ENCODE measurements around the gene PPFIBP1. TPM values are rescaled to one million over a fixed set of nuclear protein-coding genes. Genes with fewer than 3 reads are reported as not detected.
"Not testable (repeated sequence)": the region's sequence is repeated elsewhere in the genome, so short reads cannot be mapped to it uniquely, and the experiment has no call there.

The PPFIBP1 gene
- total and polyA plus RNA-seq, 4 experiments from 2014 or later: 2.1 to 6.5 (median 3.8) TPM

DNA sequence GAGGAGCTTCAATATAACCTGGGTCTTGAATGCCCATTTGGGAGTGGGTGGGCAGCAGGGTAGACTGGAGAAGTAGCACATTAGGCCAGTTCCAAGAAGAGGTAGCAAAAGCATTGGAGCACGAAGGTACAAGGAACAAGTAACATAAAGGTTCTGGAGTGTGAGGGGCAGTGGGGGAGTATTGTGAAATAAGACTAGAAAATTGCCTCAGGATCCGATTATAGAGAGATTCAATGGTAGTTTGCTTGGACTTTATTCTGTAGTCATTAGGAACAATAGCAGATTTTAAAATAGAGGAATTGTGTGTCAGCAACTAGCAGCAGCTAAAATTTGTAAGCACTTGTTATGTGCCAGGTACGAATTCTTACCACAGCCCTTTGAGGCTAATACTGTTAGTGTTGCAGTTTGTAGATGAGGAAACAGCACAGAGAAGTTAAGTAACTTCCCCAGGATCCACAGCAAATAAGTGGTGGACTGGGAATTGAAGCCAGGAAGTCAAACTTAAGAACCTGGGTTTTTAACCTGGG lies 61.8 kb downstream of the PPFIBP1 start:
- H3K36me3 ChIP-seq (ENCODE audit: insufficient read depth, low read length): no peaks in the 10 kb centered on the region
- intact Hi-C loops (cut with micrococcal nuclease): no loop called here
- Mint-ChIP-seq H3K4me1 (peaks cover 4 to 10% (median 8%) of the 10 kb centered on the region in 4 donors), H3K9me3 (no peaks in the 10 kb centered on the region), H3K36me3 (no peaks in the 10 kb centered on the region), H3K27ac (no peak overlapping the region), H3K4me3 (no peak overlapping the region), H3K27me3 (peaks cover 0 to 2% of the 10 kb centered on the region in 2 donors)
- H3K4me1 ChIP-seq (ENCODE audit: insufficient read depth, low read length): no peaks in the 10 kb centered on the region
- H3K27me3 ChIP-seq (ENCODE audit: insufficient read depth, low read length): no peaks in the 10 kb centered on the region
- H3K9me3 ChIP-seq (ENCODE audit: control insufficient read depth in 1 of 2, low read length in 2 of 2): no peaks in the 10 kb centered on the region
- CTCF ChIA-PET (ENCODE audit: partially characterized antibody): interaction anchor here (1.1 kb wide), 1 partner anchor 149 kb away, joined by 3 read pairs; no protein-coding TSS in a partner anchor
- no peak overlapping the region for H3K4me3 ChIP-seq (ENCODE audit: low read length in 2 of 2)
- no peak overlapping the region for H3K27ac ChIP-seq (ENCODE audit: low read depth, low read length)
- POLR2A ChIA-PET (ENCODE audit: partially characterized antibody): no interaction called here
- no peak for DNase-seq

DNA sequence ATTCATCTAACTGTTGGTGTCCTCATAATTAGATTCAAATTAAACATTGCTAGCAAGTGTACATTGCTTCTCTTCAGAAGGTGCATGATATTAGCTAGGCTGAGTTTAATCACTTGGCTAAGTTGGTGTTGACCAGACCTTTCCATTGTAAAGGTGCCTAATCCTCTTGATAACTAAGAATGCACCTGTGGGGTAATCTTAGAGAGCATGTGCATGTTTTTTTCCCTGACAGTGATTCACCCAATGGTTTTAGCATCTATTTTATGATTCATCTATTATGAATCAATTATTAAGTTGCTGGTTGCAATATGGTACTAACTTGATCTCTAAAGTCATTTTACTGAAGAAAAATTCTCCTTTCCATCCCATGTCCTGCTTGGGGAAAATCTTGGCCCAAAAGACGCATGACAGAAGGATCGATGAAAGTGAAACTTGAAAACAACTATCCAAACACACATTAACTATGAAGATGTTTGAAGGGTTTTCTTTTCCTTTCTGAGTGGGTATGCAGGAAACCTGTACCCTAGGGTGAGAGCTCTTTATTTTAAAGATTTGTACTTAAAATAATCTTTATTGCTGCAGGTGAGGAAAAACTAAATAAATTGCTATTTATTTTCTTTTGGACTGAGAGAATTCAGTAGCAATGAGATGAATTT lies 64.2 kb downstream of the PPFIBP1 start:
- POLR2A ChIA-PET (ENCODE audit: partially characterized antibody); H3K27me3 Mint-ChIP-seq; H3K9me3 Mint-ChIP-seq; H3K36me3 Mint-ChIP-seq; intact Hi-C loops (cut with micrococcal nuclease); H3K9me3 ChIP-seq (ENCODE audit: control insufficient read depth in 1 of 2, low read length in 2 of 2); H3K27me3 ChIP-seq (ENCODE audit: insufficient read depth, low read length); DNase-seq; H3K4me3 ChIP-seq (ENCODE audit: low read length in 2 of 2); CTCF ChIA-PET (ENCODE audit: partially characterized antibody); H3K4me1 ChIP-seq (ENCODE audit: insufficient read depth, low read length); H3K27ac ChIP-seq (ENCODE audit: low read depth, low read length); H3K36me3 ChIP-seq (ENCODE audit: insufficient read depth, low read length): not testable (repeated sequence)
- H3K4me3 Mint-ChIP-seq: peak overlapping the region in 7 of 8 donors; percentile 18 to 76 (median 46)
- peaks cover 4 to 10% (median 8%) of the 10 kb centered on the region in 4 donors for H3K4me1 Mint-ChIP-seq
- peak overlapping the region in 2 of 7 donors; percentile 6 to 45 for H3K27ac Mint-ChIP-seq

DNA sequence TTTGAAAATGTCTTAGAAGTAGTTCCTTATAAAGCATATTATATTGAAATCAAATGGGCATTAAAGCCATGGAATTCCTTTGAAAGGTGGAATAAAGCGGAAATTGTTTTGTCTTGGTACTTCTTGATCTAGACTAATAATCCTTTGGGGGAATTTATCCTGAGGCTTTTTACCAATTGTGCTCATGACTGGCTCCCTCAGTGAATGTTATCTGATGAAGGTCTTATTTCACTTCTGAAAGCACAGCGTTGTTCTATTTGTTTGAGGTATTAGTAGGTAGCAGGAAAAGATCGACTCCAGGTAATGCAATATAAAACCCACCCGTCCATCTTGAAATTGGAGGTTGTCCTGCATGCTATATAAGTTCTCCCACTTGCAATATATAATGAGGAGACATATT lies 64.8 kb downstream of the PPFIBP1 start:
- Mint-ChIP-seq H3K9me3 (peaks cover 0 to 3% (median 0%) of the 10 kb centered on the region in 8 donors), H3K4me1 (peaks cover 4 to 10% (median 8%) of the 10 kb centered on the region in 4 donors), H3K36me3 (no peaks in the 10 kb centered on the region), H3K27me3 (no peaks in the 10 kb centered on the region), H3K4me3 (no peak overlapping the region), H3K27ac (no peak overlapping the region)
- intact Hi-C loops (cut with micrococcal nuclease): no loop called here
- no peak overlapping the region for H3K27ac ChIP-seq (ENCODE audit: low read depth, low read length)
- POLR2A ChIA-PET (ENCODE audit: partially characterized antibody): no interaction called here
- H3K4me1 ChIP-seq (ENCODE audit: insufficient read depth, low read length): no peaks in the 10 kb centered on the region
- no peaks in the 10 kb centered on the region for H3K27me3 ChIP-seq (ENCODE audit: insufficient read depth, low read length)
- no peaks in the 10 kb centered on the region for H3K9me3 ChIP-seq (ENCODE audit: control insufficient read depth in 1 of 2, low read length in 2 of 2)
- CTCF ChIA-PET (ENCODE audit: partially characterized antibody): no interaction called here
- DNase-seq: no peak
- no peaks in the 10 kb centered on the region for H3K36me3 ChIP-seq (ENCODE audit: insufficient read depth, low read length)
- H3K4me3 ChIP-seq (ENCODE audit: low read length in 2 of 2): no peak overlapping the region

DNA sequence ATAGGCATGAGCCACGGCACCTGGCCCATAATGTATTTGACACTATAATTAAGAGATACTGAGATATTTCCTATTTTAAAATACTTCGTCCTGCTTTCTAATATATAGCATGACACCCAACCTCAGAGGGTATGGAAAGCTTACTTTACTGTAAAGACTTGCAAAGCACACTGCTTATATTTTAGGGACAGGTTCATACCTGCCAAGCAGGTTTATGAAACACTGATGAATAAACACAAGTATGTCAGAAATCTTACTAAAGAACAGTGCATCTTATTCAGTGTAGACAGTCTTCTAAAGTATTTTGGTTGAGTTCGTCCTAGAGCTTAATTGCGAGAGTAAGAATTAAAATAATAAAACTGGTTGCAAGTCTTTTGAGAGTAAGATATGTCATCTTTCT lies 65.4 kb downstream of the PPFIBP1 start:
- Histone ChIP-seq H3K4me1 (ENCODE audit: insufficient read depth, low read length) (no peaks in the 10 kb centered on the region), H3K36me3 (ENCODE audit: insufficient read depth, low read length) (no peaks in the 10 kb centered on the region), H3K9me3 (ENCODE audit: control insufficient read depth in 1 of 2, low read length in 2 of 2) (no peaks in the 10 kb centered on the region), H3K4me3 (ENCODE audit: low read length in 2 of 2) (no peak overlapping the region), H3K27ac (ENCODE audit: low read depth, low read length) (no peak overlapping the region), H3K27me3 (ENCODE audit: insufficient read depth, low read length) (no peaks in the 10 kb centered on the region)
- CTCF ChIA-PET (ENCODE audit: partially characterized antibody): no interaction called here
- Mint-ChIP-seq H3K36me3 (no peaks in the 10 kb centered on the region), H3K4me3 (no peak overlapping the region), H3K4me1 (peaks cover 4 to 10% (median 8%) of the 10 kb centered on the region in 4 donors), H3K27me3 (no peaks in the 10 kb centered on the region), H3K9me3 (peaks cover 0 to 3% (median 0%) of the 10 kb centered on the region in 8 donors), H3K27ac (no peak overlapping the region)
- POLR2A ChIA-PET (ENCODE audit: partially characterized antibody): no interaction called here
- intact Hi-C loops (cut with micrococcal nuclease): no loop called here
- no peak for DNase-seq

- H3K4me1 ChIP-seq (ENCODE audit: insufficient read depth, low read length); POLR2A ChIA-PET (ENCODE audit: partially characterized antibody); H3K36me3 ChIP-seq (ENCODE audit: insufficient read depth, low read length); DNase-seq; H3K27ac ChIP-seq (ENCODE audit: low read depth, low read length); H3K9me3 Mint-ChIP-seq; H3K27me3 ChIP-seq (ENCODE audit: insufficient read depth, low read length); intact Hi-C loops (cut with micrococcal nuclease); H3K27ac Mint-ChIP-seq; H3K4me3 Mint-ChIP-seq; H3K4me3 ChIP-seq (ENCODE audit: low read length in 2 of 2); H3K9me3 ChIP-seq (ENCODE audit: control insufficient read depth in 1 of 2, low read length in 2 of 2); CTCF ChIA-PET (ENCODE audit: partially characterized antibody); H3K27me3 Mint-ChIP-seq; H3K36me3 Mint-ChIP-seq: not testable (repeated sequence)
- H3K4me1 Mint-ChIP-seq: peaks cover 4 to 10% (median 8%) of the 10 kb centered on the region in 4 donors
These were observed 67.7 kb downstream of the PPFIBP1 start for GRCh38 chr12:27591698-27592097.

GRCh38 chr12:27592548-27592947 lies 68.5 kb downstream of the PPFIBP1 start:
- H3K4me1 ChIP-seq (ENCODE audit: insufficient read depth, low read length): no peaks in the 10 kb centered on the region
- no peaks in the 10 kb centered on the region for H3K36me3 ChIP-seq (ENCODE audit: insufficient read depth, low read length)
- Mint-ChIP-seq H3K9me3 (peaks cover 0 to 3% (median 0%) of the 10 kb centered on the region in 8 donors), H3K4me3 (no peak overlapping the region), H3K36me3 (no peaks in the 10 kb centered on the region), H3K27ac (no peak overlapping the region), H3K27me3 (no peaks in the 10 kb centered on the region), H3K4me1 (peaks cover 3 to 9% (median 7%) of the 10 kb centered on the region in 4 donors)
- no peaks in the 10 kb centered on the region for H3K27me3 ChIP-seq (ENCODE audit: insufficient read depth, low read length)
- no peak for DNase-seq
- ChIA-PET POLR2A (ENCODE audit: partially characterized antibody) (no interaction called here), CTCF (ENCODE audit: partially characterized antibody) (interaction anchor here (0.7 kb wide), 1 partner anchor 52 kb away, joined by 3 read pairs; no protein-coding TSS in a partner anchor)
- no peaks in the 10 kb centered on the region for H3K9me3 ChIP-seq (ENCODE audit: control insufficient read depth in 1 of 2, low read length in 2 of 2)
- H3K27ac ChIP-seq (ENCODE audit: low read depth, low read length): no peak overlapping the region
- no peak overlapping the region for H3K4me3 ChIP-seq (ENCODE audit: low read length in 2 of 2)
- intact Hi-C loops (cut with micrococcal nuclease): no loop called here

DNA sequence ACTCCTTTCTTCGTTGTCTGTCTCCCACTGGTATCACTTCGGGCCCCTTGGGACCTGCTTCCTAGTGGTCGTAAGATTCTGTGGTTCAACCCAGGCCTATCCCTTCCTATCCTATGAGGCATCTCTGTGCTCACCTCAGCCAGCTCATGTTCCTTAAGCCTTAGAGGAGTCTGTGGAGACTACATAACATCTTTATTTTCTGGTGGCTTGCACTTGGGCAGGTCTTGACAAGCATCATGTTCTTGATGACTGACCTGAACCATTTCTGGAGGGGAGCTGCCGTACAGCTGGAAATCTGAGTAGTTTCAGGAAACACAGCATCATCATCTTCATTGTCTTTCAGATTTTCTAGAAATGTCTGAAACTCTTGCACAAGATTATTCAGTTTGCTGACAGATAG lies 69.3 kb downstream of the PPFIBP1 start:
- ChIA-PET POLR2A (ENCODE audit: partially characterized antibody) (no interaction called here), CTCF (ENCODE audit: partially characterized antibody) (interaction anchor here (0.7 kb wide), 1 partner anchor 442 kb away, joined by 3 read pairs; no protein-coding TSS in a partner anchor)
- peaks cover 0 to 2% (median under 1%) of the 10 kb centered on the region in 4 donors for H3K4me1 Mint-ChIP-seq
- H3K27ac ChIP-seq (ENCODE audit: low read depth, low read length): no peak overlapping the region
- intact Hi-C loops (cut with micrococcal nuclease): no loop called here
- no peak overlapping the region for H3K4me3 Mint-ChIP-seq
- no peaks in the 10 kb centered on the region for H3K36me3 Mint-ChIP-seq
- peaks cover 0 to 2% of the 10 kb centered on the region in 2 donors for H3K27me3 Mint-ChIP-seq
- no peaks in the 10 kb centered on the region for H3K36me3 ChIP-seq (ENCODE audit: insufficient read depth, low read length)
- DNase-seq: no peak
- H3K9me3 ChIP-seq (ENCODE audit: control insufficient read depth in 1 of 2, low read length in 2 of 2): no peaks in the 10 kb centered on the region
- no peaks in the 10 kb centered on the region for H3K27me3 ChIP-seq (ENCODE audit: insufficient read depth, low read length)
- no peaks in the 10 kb centered on the region for H3K4me1 ChIP-seq (ENCODE audit: insufficient read depth, low read length)
- H3K27ac Mint-ChIP-seq: no peak overlapping the region
- H3K4me3 ChIP-seq (ENCODE audit: low read length in 2 of 2): no peak overlapping the region
- peaks cover 0 to 5% (median 3%) of the 10 kb centered on the region in 8 donors for H3K9me3 Mint-ChIP-seq
